HG03139 (cell line): Measurements from ENCODE around the gene ZFAND6.

ENCODE experiments used
- ATAC-seq: cut with Tn5 transposase; IDR thresholded peaks from one replicate; pipeline ENCODE4 v1.9.1; 2021; ENCODE audit not compliant: unreplicated experiment

The ZFAND6 gene

DNA sequence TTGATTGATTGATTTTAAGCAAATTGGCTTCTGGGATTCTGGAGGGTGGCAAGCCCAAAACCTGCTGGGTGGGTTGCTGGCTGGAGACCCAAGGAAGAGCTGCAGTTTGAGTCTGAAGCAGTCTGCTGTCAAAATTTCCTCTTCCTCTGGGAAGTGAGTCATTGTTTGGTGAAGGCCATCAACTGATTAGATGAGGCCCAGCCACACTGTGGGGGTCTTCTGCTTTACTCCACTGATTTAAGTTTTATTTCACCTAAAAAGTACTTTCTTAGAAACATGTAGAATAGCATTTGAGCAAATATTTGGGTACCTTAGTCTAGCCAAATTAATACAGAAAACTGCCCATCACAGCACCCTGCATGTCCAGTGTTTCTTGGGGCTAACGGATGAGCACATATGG is 127.1 kb downstream of the ZFAND6 start:
- ATAC-seq: no peak
